ENCODE results near the gene MNT.
"Not testable (repeated sequence)": the region's sequence is repeated elsewhere in the genome, so short reads cannot be mapped to it uniquely, and the experiment has no call there.

MNT gene

GRCh38 chr17:2400877-2401425 lies at the start of gene MNT:
Gene MNT, minus strand, starts transcription at chr17:2401060. Its CDS starts 348 bp downstream, at chr17:2400712.
- DNase-seq (ENCODE audit: low read depth) = peak; percentile 92

DNA sequence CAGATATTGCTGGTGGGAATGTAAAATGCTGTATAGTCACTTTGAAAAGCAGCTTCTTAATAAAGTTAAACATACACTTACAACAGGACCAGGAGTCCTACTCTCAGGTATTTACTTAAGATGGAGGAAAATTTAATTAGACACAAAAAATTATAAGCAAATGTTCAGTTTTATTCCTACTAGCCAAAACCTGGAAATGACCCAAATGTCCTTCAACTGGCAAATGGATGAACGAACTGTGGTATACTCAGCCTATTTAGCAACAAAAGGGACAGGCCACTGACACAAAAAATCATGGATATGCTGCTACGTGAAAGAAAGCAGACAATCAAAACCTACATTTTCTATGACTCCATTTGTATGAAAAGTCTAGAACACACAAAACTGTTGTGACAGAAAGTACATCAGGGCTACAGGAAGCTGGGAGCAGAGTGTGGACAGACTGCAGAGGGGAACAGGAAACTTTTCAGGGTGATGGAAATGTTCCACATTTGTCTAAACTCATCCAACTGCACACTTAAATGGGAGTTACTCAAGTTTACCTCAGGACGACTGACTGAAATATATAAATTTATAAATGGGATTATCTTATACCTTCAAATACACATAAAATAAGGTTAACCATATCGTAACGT lies 49.3 kb upstream of the MNT start:
- DNase-seq (ENCODE audit: low read depth) = no peak

- DNase-seq (ENCODE audit: low read depth) = peak; percentile 2
These were observed 48.6 kb upstream of the MNT start for GRCh38 chr17:2449486-2449885.

DNA sequence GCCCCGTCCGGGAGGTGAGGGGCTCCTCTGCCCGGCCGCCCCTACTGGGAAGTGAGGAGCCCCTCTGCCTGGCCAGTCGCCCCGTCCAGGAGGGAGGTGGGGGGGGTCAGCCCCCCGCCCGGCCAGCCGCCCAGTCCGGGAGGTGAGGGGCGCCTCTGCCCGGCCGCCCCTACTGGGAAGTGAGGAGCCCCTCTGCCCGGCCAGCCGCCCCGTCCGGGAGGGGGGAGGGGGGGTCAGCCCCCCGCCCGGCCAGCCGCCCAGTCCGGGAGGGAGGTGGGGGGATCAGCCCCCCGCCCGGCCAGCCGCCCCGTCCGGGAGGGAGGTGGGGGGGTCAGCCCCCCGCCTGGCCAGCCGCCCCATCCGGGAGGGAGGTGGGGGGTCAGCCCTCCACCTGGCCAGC lies 46.6 kb upstream of the MNT start:
- not testable (repeated sequence) for DNase-seq (ENCODE audit: low read depth)

GRCh38 chr17:2445638-2446037 lies 44.8 kb upstream of the MNT start:
- no peak for DNase-seq (ENCODE audit: low read depth)

DNA sequence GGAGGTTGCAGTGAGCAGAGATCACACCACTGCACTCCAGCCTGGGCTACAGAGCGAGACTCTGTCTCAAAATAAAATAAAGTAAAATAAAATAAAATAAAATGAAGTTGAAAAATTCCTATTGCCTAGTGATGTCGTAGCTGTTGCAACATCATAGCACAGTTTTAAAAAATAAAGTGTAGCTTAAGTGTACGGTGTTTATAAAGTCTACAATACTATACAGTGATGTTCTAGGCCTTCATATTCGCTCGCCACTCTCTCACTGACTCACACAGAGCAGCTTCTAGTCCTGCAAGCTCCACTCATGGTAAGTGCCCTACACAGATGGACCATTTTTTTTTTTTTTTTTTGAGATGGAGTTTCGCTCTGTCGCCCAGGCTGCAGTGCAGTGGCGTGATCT lies 43.5 kb upstream of the MNT start:
- no peak for DNase-seq (ENCODE audit: low read depth)

GRCh38 chr17:2442166-2442565 lies 41.3 kb upstream of the MNT start:
- no peak for DNase-seq (ENCODE audit: low read depth)

DNA sequence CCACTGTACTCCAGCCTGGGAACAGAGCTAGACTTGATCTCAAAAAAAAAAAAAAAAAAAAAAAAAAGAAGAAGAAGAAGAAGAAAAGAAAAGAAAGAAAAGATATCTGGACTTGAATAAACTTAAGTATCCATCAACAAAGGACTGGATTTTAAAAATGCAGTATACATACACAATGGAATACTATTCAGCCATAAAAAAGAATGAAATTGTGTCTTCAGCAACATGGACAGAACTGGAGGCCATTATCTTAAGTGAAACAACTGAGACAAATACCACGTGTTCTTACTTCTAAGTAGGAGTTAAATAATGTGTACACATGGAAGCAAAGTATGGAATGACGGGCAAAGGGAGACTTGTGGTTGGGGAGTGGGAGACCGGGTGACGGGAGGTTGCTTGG lies 40.1 kb upstream of the MNT start:
- no peak for DNase-seq (ENCODE audit: low read depth)

DNA sequence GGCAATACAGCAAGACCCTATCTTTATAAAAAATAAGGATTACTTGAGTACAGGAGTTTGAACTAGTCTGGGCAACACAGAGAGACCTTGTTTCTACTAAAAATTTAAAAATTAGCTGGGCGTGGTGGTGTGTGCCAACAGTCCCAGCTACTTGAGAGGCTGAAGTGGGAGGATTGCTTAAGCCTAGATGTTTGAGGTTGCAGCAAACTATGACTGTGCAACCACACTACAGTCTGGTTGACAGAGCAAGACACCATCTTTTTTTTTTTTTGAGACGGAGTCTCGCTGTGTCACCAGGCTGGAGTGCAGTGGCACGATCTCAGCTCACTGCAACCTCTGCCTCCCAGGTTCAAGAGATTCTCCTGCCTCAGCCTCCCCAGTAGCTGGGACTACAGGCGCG lies 39.1 kb upstream of the MNT start:
- not testable (repeated sequence) for DNase-seq (ENCODE audit: low read depth)

- no peak for DNase-seq (ENCODE audit: low read depth)
These were observed 38.0 kb upstream of the MNT start for GRCh38 chr17:2438823-2439222.

DNA sequence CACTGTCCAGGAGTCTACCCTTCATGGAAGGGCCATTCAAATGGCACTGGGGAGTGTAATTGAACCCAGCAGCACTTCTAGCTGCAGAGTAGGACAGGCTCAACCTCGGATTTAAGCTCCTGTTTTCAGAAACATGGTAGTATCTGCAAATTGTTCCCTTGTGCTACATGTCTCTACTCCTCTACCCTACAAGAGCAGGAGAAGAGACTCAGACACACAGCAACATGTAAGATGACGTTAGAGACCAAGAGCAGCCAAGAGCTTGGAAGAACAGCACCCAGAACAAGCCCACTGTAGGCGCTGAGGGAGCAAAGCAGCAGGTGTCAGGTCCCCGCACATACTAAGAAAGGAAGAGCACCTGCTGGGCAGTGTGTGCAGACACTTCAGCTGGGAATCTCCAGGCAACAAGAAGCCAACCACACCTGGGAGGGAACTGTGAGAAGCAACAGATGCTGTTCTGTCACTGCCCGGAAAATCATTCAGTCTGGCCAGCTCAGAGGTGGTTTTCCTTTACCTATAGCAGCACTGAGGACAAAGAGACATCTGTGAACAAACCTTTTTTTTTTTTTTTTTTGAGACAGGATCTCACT lies 35.6 kb upstream of the MNT start:
- no peak for DNase-seq (ENCODE audit: low read depth)

- DNase-seq (ENCODE audit: low read depth) = no peak
These were observed 35.0 kb upstream of the MNT start for GRCh38 chr17:2435862-2436261.

GRCh38 chr17:2435181-2435741 lies 34.4 kb upstream of the MNT start:
- DNase-seq (ENCODE audit: low read depth) = no peak

- DNase-seq (ENCODE audit: low read depth) = no peak
These were observed 32.8 kb upstream of the MNT start for GRCh38 chr17:2433696-2434095.

DNA sequence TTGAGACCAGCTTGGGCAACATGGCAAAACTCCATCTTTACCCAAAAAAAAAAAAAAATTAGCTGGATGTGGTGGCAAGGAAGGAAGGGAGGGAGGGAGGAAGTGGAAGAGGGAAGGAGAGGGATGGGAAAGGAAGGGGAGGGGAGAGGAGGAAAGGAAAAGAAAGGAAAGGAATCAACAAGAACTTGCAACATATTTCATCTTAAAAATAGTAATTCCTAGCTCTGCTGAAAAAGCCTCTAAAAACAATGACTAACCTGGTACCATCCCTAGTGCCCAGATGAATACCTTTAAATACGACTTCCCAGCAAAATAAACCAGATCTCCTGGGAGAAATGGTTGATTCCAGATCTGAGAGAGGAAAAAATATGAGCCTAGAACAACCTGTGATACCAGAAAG lies 27.1 kb upstream of the MNT start:
- no peak for DNase-seq (ENCODE audit: low read depth)

GRCh38 chr17:2427215-2427614 lies 26.4 kb upstream of the MNT start:
- DNase-seq (ENCODE audit: low read depth) = no peak

- no peak for DNase-seq (ENCODE audit: low read depth)
These were observed 22.4 kb upstream of the MNT start for GRCh38 chr17:2423271-2423670.

- no peak for DNase-seq (ENCODE audit: low read depth)
These were observed 20.7 kb upstream of the MNT start for GRCh38 chr17:2421315-2422147.

- DNase-seq (ENCODE audit: low read depth) = no peak
These were observed 19.3 kb upstream of the MNT start for GRCh38 chr17:2420176-2420575.

- DNase-seq (ENCODE audit: low read depth) = no peak
These were observed 18.6 kb upstream of the MNT start for GRCh38 chr17:2419486-2419885.

GRCh38 chr17:2418572-2418971 lies 17.7 kb upstream of the MNT start:
- DNase-seq (ENCODE audit: low read depth) = no peak

DNA sequence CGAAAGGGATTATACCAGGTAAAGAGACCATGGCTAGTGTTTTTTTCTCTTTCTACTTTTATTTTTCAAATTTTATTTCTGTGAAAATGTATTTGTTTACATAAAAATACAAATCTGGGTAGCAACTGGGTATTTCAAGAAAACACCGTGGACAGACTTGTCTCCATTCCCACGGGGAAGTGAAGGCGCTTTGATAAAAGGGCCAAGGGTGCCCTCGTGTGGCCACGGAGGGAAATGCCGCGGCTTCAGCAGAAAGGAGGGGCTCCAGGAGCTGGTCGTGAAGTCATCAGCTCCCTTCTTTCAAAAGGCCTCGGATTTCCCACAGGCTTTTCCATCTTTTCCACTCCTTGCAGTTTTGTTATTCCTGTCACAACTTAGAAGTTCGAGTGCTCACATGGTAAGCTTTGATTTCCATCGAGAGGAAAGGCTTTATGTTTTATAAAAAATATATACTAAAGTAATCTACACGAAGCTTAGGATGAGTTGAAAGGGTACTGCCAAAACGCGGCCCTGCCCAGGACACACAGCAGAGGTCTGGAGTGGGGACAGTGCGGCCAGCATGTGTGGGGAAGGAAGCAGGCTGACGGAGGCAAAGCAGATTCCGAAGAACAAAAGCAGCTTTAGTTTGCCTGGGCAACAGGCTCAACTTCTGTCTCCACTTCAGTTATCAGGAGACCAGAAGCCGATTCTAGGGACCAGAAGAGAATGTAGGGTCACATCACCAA lies 15.3 kb upstream of the MNT start:
- DNase-seq (ENCODE audit: low read depth) = peak; percentile 80

Data from GM04504 (cell line).